Muscle of leg (tissue), 11 donors: Measurements from ENCODE around the gene KHNYN. TPM values are rescaled to one million over a fixed set of nuclear protein-coding genes. Genes with fewer than 3 reads are reported as not detected.

Experiments used
- DNase-seq: peaks from one replicate; pipeline ENCODE4 v3.0.0; 2013
- H3K27ac ChIP-seq: one replicate; pipeline ENCODE4 v1.5.1; 2013; ENCODE audit warnings: mild to moderate bottlenecking, low read length, control low read depth
- H3K27me3 ChIP-seq: one replicate; pipeline ENCODE4 v1.6.1; 2013; ENCODE audit warnings: low read length; ENCODE audit not compliant: control insufficient read depth, insufficient read depth
- H3K36me3 ChIP-seq: one replicate; pipeline ENCODE4 v1.6.1; 2013; ENCODE audit warnings: low read length; ENCODE audit not compliant: control insufficient read depth, insufficient read depth
- H3K4me1 ChIP-seq: one replicate; pipeline ENCODE4 v1.6.1; 2013; ENCODE audit warnings: low read length; ENCODE audit not compliant: control insufficient read depth, insufficient read depth
- H3K4me3 ChIP-seq: one replicate; pipeline ENCODE4 v1.5.1; 2013; ENCODE audit warnings: low read length, control low read depth
- H3K9me3 ChIP-seq: replicated peaks from 2 replicates; pipeline ENCODE4 v1.6.1; 2013; ENCODE audit warnings: low read depth, low read length; ENCODE audit not compliant: control insufficient read depth
- WGBS: methylation state at CpG from one replicate; pipeline ENCODE4 v1.1.5; 2013; ENCODE audit warnings: missing lambda C conversion rate; ENCODE audit not compliant: insufficient coverage; 5-methylcytosine and 5-hydroxymethylcytosine counted together
- polyA plus RNA-seq, 8 donors: library from polyadenylated mRNA; unstranded; fragments of 120-200 nt; gene quantifications; one replicate each; pipeline versions ENCODE4 v1.2.1 to v1.2.3, GENCODE V29; 2013; ENCODE audit warnings: inconsistent platforms in 1 of 8, low replicate concordance in 1 of 8; ENCODE audit not compliant: insufficient read length in 8 of 8, insufficient read depth in 1 of 8
- total RNA-seq: library from RNA; stranded (reverse); fragments of 120-200 nt; gene quantifications from one replicate; pipeline ENCODE4 v1.2.4, GENCODE V29; 2013

KHNYN gene
- total and polyA plus RNA-seq, 9 donors = 28.3 to 40.8 (median 35.6) TPM

GRCh38 chr14:24411443-24412389, 18.0 kb upstream of the KHNYN start:
- H3K4me1 ChIP-seq = peaks cover 17% of the 10 kb centered on the region
- H3K4me3 ChIP-seq = no peak overlapping the region
- peaks cover 72% of the 10 kb centered on the region for H3K36me3 ChIP-seq
- H3K9me3 ChIP-seq = no peaks in the 10 kb centered on the region
- WGBS = 61% methylated on average over 11 of the region's 16 CpGs
- H3K27me3 ChIP-seq = no peaks in the 10 kb centered on the region
- H3K27ac ChIP-seq = no peak overlapping the region
- DNase-seq = peak; percentile 65

GRCh38 chr14:24414077-24414476, 15.7 kb upstream of the KHNYN start:
- peaks cover 54% of the 10 kb centered on the region for H3K36me3 ChIP-seq

GRCh38 chr14:24414732-24415420, 14.9 kb upstream of the KHNYN start:
- H3K9me3 ChIP-seq = no peaks in the 10 kb centered on the region
- no peak for DNase-seq

More at GRCh38 chr14:24414077-24414476, 15.7 kb upstream of the KHNYN start:
- Histone ChIP-seq H3K27ac (no peak overlapping the region), H3K4me1 (peaks cover 16% of the 10 kb centered on the region), H3K4me3 (no peak overlapping the region), H3K9me3 (no peaks in the 10 kb centered on the region), H3K27me3 (no peaks in the 10 kb centered on the region)
- DNase-seq = no peak
- no CpG with 5 or more reads among the region's 1 CpG for WGBS

GRCh38 chr14:24415421-24416253, 14.1 kb upstream of the KHNYN start:
- Histone ChIP-seq H3K36me3 (peaks cover 40% of the 10 kb centered on the region), H3K4me1 (peaks cover 9% of the 10 kb centered on the region), H3K27me3 (no peaks in the 10 kb centered on the region), H3K27ac (no peak overlapping the region), H3K4me3 (no peak overlapping the region), H3K9me3 (no peaks in the 10 kb centered on the region)
- no peak for DNase-seq
- 80% methylated on average over 17 of the region's 25 CpGs for WGBS

More at GRCh38 chr14:24414732-24415420, 14.9 kb upstream of the KHNYN start:
- H3K36me3 ChIP-seq = peaks cover 46% of the 10 kb centered on the region
- H3K4me1 ChIP-seq = peaks cover 9% of the 10 kb centered on the region
- WGBS = 91% methylated on average over 15 of the region's 15 CpGs
- no peaks in the 10 kb centered on the region for H3K27me3 ChIP-seq
- H3K27ac ChIP-seq = no peak overlapping the region
- no peak overlapping the region for H3K4me3 ChIP-seq

- Histone ChIP-seq H3K4me3 (no peak overlapping the region), H3K27ac (no peak overlapping the region), H3K27me3 (no peaks in the 10 kb centered on the region), H3K4me1 (peaks cover 9% of the 10 kb centered on the region), H3K9me3 (no peaks in the 10 kb centered on the region), H3K36me3 (peaks cover 32% of the 10 kb centered on the region)
- whole genome bisulfite sequencing = 50% methylated on average over 13 of the region's 19 CpGs
- DNase-seq = no peak
These were observed 13.4 kb upstream of the KHNYN start for GRCh38 chr14:24416254-24416931.

GRCh38 chr14:24416932-24417619, 12.7 kb upstream of the KHNYN start:
- peak; percentile 36 for DNase-seq
- H3K4me3 ChIP-seq = no peak overlapping the region
- H3K27ac ChIP-seq = no peak overlapping the region
- H3K9me3 ChIP-seq = no peaks in the 10 kb centered on the region
- H3K4me1 ChIP-seq = peaks cover 9% of the 10 kb centered on the region
- WGBS = 74% methylated on average over 13 of the region's 16 CpGs
- H3K27me3 ChIP-seq = no peaks in the 10 kb centered on the region
- peaks cover 30% of the 10 kb centered on the region for H3K36me3 ChIP-seq

GRCh38 chr14:24417832-24418491, 11.8 kb upstream of the KHNYN start:
- no peak for DNase-seq
- H3K4me3 ChIP-seq = no peak overlapping the region
- 71% methylated on average over 4 of the region's 6 CpGs for WGBS
- H3K9me3 ChIP-seq = no peaks in the 10 kb centered on the region
- peaks cover 23% of the 10 kb centered on the region for H3K36me3 ChIP-seq
- no peak overlapping the region for H3K27ac ChIP-seq
- H3K4me1 ChIP-seq = peaks cover 9% of the 10 kb centered on the region
- H3K27me3 ChIP-seq = no peaks in the 10 kb centered on the region

- Histone ChIP-seq H3K36me3 (peaks cover 19% of the 10 kb centered on the region), H3K27ac (no peak overlapping the region), H3K4me1 (peaks cover 9% of the 10 kb centered on the region), H3K4me3 (no peak overlapping the region), H3K27me3 (no peaks in the 10 kb centered on the region), H3K9me3 (no peaks in the 10 kb centered on the region)
- DNase-seq = peak; percentile 42
- 69% methylated on average over 4 of the region's 6 CpGs for WGBS
These were observed 11.3 kb upstream of the KHNYN start for GRCh38 chr14:24418492-24418873.

- 53% methylated on average over 4 of the region's 4 CpGs for WGBS
- H3K4me1 ChIP-seq = peaks cover 9% of the 10 kb centered on the region
- H3K36me3 ChIP-seq = no peaks in the 10 kb centered on the region
- no peak overlapping the region for H3K4me3 ChIP-seq
- no peaks in the 10 kb centered on the region for H3K9me3 ChIP-seq
- H3K27ac ChIP-seq = no peak overlapping the region
- H3K27me3 ChIP-seq = no peaks in the 10 kb centered on the region
- no peak for DNase-seq
These were observed 7.5 kb upstream of the KHNYN start for GRCh38 chr14:24422261-24422660.
